Hematopoietic multipotent progenitor cell treated with erythropoietin and hydrocortisone succinate and interleukin-3 and kit ligand, for 17 days (in vitro differentiated cells): ENCODE results near the gene PRAMEF20.
"Not testable (repeated sequence)": the region's sequence is repeated elsewhere in the genome, so short reads cannot be mapped to it uniquely, and the experiment has no call there.

Experiments
- DNase-seq: peaks from one replicate; pipeline ENCODE4 v3.0.0-alpha.2; 2015; ENCODE audit warnings: low spot score

PRAMEF20 gene

DNA sequence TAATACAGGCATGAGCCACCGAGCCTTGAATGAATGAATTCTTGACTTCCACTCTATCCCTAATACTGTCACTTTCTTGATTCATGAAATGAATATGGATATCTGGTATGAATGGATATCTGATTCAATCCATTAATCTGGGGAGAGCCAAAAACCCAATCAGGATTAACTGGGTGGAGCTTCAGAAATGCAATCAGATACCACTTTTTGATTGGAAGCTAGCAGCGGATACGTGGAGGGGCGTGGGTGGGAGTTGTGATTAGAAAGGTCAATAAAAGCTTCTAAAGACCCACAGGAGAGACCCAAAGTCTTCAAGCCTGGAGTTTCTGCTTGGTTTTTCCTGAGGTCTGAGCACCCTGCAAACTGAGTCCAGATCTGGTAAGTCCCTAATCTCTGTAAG lies at the start of gene PRAMEF20:
PRAMEF20 (plus strand) TSS at position 301 of the 400 bp plus-strand sequence. CDS start 5,905 bp downstream, outside the sequence.
- DNase-seq = not testable (repeated sequence)

DNA sequence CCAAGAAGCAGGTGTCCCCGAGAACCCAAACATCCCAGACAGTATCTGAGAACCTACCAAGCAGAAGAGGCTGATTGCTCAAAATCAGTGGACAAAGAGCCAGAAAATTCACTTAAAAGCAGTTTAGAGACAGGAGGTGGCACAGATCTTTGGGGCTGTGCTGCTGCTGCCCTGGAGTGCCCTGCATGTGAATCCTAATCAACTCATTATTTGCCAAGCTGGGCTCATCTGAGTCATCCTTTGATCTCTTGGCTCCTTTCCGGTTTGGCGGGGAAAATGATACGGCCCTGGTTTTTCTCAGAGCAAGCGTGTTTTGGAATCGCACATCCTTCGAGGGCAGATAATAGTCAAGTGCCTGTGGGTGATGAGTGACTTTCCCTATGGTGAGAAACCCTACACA lies 47.9 kb upstream of the PRAMEF20 start:
- not testable (repeated sequence) for DNase-seq

DNA sequence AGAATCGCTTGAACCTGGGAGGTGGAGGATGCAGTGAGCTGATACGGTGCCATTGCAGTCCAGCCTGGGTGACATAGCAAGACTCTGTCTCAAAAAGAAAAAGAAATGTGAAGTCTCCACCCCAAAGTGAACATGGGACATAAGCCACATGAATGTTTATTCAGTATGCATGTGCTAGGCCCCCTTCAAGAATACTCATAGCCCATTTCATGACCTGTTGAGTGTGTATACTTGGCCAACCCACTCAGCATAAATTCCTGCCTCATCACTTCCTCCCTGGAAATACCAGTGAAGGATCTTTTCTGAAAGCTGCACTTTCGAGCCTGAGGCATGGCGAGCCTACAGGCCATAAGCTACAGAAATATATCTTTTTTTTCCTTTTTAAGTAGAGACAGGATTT lies 45.3 kb upstream of the PRAMEF20 start:
- not testable (repeated sequence) for DNase-seq

DNA sequence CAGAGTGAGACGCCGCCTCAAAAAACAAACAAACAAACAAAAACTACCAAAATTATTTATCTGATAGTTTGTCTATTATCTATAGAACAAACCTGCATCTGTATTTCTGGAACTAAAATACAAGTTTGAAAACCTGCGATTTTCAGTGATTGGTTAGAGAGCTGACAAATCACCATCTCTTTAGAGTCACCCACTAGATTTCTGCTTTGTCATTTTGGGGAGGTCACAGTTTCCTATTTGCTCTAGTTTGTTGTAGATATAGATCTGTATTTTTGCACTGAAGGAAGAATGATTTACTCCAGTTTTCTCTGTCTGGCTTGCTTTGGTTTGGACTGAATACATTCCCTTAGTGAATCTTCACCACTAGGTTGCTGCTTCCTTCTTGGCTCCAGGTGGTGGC lies 43.7 kb upstream of the PRAMEF20 start:
- not testable (repeated sequence) for DNase-seq

DNA sequence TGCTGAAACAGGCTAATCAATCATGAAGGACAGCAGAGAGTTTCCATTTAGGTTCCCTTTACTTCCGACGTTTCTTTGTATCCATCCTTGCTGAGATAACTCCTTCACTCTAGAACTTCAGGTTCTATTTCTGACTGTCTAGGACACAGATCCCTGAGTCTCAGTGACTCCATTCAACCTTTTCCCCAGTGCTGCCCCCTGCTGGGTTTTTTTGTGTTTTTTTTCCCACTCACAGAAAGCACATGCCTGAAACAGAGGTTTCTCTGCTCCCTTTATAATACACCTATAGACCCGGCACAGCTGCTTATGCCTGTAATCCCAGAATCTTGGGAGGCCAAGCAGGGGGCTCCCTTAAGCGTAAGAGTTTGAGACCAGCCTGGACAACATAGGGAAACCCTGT lies 41.7 kb upstream of the PRAMEF20 start:
- DNase-seq = not testable (repeated sequence)

DNA sequence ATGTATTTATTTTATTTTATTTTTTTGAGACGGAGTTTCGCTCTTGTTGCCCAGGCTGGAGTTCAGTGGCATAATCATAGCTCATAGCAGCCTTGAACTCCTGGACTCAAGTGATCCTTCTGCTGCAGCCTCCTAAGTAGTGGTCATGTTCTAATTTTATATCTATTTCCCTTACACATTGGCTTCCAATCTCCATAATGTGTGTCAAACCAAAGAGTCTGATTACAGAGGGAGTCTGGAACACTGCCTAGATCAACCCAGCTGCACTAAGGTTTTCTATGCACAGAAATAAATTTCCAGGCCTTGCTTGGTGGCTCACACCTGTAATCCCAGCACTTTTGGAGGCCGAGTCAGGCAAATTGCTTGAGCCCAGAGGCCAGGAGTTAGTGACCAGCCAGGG lies 31.3 kb upstream of the PRAMEF20 start:
- DNase-seq = not testable (repeated sequence)

DNA sequence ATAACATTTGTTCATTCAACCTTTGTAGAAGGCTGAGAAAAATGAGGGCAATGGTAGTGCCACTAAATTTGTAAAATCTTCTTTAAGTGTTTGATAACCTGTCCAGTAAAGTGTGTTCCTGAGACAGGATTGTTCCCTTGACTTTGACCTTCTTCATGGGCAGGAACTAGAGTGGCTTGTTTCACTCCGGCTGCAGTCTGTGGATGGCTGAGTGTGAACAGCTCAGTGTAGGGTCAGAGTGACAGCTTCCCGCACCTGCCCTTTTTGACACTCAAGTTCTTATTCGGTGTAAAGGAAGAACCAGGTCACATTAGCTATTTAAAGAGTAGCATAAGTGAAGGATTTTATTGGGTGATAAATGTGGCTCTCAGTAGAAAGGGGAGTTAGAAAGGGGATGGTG lies 29.9 kb upstream of the PRAMEF20 start:
- not testable (repeated sequence) for DNase-seq

DNA sequence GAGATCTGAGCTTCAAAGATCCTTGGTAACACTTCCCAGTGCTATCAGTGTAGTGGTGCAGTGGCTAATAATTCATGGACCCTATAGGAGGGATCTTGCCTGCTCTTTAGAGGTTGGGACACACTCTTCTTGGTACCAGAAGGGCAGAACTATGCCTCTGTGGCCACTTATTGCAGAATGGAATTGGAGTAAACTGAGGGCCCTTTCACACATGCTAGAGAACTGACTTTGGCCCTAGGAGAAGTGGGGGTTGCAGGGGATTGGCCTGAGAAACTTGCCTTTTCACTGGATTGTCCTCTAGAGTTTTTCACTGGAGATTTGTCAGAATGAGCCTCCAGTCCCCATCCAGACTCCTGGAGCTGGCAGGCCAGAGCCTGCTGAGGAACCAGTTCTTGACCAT lies 20.9 kb upstream of the PRAMEF20 start, which contains the start of gene PRAMEF17:
PRAMEF17 (plus strand) TSS at position 301 of the 400 bp plus-strand sequence; CDS start at position 327, 26 bp downstream.
- not testable (repeated sequence) for DNase-seq

DNA sequence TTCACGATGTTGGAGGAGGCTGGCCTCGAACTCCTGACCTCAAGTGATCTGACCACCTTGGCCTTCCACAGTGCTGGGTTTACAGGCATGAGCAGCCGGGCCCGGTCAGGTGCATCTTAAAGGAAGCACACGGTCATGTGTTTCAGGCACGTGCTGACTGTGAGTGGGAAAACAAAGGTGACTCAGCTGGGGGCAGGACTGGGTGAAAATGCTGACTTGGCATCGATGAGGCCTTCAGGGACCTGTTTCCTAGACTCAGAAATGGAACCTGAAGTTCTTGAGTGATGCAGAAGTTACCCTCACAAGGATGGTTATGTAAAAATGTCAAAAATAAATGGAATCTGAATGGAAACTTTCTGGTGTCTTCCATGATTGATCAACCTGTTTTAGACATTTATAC lies 17.2 kb upstream of the PRAMEF20 start:
- DNase-seq = not testable (repeated sequence)

DNA sequence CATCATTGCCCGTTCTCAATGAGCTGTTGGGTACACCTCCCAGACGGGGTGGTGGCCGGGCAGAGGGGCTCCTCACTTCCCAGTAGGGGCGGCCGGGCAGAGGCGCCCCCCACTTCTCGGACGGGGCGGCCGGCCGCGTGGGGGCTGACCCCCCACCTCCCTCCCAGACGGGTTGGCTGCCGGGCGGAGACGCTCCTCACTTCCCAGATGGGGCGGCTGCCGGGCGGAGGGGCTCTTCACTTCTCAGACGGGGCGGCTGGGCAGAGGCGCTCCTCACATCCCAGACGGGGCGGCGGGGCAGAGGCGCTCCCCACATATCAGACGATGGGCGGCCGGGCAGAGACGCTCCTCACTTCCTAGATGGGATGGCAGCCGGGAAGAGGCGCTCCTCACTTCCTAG lies 15.5 kb upstream of the PRAMEF20 start:
- DNase-seq = not testable (repeated sequence)

DNA sequence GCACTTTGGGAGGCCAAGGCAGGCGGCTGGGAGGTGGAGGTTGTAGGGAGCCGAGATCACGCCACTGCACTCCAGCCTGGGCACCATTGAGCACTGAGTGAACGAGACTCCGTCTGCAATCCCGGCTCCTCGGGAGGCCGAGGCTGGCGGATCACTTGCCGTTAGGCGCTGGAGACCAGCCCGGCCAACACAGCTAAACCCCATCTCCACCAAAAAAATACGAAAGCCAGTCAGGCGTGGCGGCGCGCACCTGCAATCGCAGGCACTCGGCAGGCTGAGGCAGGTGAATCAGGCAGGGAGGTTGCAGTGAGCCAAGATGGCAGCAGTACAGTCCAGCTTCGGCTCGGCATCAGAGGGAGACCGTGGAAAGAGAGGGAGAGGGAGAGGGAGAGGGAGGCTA lies 14.9 kb upstream of the PRAMEF20 start:
- not testable (repeated sequence) for DNase-seq

DNA sequence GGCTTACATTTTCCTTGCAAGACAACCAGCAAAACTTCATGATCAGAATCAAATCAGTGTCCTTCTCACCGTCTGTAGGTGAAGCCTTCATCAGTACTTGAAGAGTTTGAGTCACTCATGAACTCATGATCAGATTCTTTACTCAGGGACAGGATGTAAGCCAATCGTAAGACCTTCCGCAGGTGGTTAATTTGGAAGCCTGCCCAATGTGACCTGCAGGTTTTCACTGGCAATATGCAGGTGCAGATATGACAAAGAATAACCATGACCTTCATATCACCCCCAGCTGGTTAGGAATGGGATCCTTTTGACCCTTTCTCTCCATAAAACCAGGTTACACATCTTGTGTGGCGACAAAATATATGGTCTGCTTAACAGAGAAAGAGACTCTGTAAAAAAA lies 2.4 kb upstream of the PRAMEF20 start:
- no peak for DNase-seq

DNA sequence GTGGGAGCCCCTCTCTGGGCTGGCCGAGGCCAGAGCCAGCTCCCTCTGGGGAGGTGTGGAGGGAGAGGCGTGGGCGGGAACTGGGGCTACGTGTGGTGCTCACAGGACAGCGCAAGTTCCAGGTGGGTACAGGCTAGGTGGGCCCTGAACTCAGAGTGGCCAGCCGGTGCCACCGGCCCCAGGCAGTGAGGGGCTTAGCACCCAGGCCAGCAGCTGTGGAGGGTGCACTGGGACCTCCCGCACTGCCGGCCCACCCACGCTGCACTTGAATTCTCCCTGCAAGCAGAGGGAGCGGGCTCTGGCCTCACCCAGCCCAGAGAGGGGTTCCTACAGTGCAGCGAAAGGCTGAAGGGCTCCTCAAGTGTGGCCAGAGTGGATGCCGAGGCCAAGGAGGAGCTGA lies 20.2 kb downstream of the PRAMEF20 start:
- DNase-seq = no peak

DNA sequence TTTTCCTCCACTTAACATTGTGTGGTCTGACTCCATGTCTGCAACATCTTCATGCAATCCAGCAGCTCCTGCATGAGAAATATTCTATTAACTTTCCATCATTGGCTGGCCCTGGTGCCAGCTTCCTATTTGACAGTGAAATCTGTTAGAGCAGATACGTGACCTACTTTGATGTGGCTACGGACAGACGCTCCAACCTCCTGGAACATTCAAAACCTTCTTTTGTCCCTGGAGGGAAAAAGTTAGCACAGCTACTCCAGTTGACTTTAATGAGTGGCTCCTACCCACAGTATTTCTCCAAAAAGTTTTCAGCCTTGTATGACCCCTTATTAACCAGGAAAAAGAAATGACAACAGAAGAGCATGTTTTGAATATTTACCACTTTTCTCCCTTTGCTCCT lies 22.0 kb downstream of the PRAMEF20 start:
- DNase-seq = no peak

DNA sequence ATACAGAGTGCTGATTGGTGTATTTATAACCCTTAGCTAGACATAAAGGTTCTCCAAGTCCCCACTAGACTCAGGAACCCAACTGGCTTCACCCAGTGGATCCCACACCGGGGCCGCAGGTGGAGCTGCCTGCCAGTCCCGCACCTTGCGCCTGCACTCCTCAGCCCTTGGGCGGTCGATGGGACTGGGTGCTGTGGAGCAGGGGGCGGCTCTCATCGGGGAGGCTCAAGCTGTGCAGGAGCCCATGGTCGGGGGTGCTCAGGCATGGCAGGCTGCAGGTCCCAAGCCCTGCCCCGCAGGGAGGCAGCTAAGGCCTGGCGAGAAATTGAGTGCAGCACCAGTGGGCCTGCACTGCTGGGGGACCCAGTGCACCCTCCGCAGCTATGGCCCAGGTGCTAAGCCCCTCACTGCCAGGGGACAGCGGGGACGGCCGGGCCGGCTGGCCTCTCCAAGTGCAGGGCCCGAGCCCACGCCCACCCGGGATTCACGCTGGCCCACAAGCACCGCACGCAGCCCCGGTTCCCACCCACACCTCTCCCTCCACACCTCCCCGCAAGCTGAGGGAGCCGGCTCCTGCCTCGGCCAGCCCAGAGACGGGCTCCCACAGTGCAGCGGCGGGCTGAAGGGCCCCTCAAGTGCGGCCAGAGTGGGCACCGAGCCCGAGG lies 23.6 kb downstream of the PRAMEF20 start:
- not testable (repeated sequence) for DNase-seq

DNA sequence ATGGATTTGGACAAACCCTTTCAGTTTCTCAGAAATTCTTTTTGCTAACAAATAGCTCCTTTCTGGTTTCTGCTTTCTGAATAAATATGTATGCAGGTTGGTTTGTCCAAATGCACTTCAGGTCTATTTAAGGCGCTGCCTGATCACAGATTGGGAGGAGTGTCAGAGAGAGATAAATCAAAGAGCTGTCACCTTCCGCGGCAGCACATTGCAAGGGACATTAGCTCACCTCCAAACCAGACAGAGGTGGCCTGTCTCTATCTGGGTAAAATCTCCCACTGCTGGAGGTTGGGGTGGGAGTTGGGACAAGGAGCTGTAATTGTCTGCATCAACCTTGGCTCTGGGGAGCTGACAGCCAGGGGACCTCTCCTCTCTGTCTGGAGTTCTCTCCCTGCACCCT lies 25.2 kb downstream of the PRAMEF20 start:
- DNase-seq = no peak

DNA sequence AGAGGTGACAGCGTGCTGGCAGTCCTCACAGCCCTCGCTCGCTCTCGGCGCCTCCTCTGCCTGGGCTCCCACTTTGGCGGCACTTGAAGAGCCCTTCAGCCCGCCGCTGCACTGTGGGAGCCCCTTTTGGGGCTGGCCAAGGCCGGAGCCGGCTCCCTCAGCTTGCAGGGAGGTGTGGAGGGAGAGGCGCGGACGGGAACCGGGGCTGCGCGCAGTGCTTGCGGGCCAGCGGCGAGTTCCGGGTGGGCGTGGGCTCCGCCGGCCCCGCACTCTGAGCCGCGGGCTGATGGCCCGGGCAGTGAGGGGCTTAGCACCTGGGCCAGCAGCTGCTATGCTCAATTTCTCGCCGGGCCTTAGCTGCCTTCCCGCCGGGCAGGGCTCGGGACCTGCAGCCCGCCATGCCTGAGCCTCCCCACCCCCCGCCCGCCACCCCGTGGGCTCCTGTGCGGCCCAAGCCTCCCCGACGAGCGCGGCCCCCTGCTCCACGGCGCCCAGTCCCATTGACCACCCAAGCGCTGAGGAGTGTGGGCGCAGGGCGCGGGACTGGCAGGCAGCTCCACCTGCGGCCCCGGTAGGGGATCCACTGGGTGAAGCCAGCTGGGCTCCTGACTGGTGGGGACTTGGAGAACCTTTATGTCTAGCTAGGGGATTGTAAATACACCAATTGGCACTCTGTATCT lies 29.0 kb downstream of the PRAMEF20 start:
- not testable (repeated sequence) for DNase-seq

DNA sequence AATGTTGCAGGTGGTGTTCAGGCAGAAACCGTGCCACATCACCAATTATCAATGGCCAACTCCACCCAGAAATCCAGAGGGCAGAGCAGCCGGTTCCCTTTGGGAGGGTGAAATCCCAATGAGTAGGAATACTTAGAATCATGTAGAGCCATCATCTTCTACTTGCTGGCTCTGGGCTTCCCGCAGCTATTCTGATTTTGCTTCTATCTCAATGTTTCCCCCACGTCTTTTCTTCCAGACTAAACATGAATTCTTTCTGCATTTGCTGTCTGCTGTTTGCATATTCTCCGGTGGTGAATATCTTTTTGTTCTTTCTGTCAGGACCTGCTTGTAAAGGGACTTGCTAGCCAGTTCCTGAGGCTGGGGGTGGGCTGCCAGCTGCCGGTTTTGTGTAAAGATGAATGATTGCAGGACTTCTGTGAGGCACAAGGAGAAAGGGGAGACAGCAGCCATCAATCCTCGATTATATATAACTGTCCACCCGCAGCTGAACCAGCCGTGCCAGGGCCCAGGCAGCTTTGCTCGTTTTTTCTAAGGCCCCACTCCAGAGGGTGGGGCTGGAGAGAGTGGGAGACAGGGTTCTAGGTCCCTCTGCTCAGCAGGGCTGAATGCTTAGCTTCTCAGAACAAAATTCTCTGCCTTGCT lies 33.2 kb downstream of the PRAMEF20 start:
- DNase-seq = no peak

DNA sequence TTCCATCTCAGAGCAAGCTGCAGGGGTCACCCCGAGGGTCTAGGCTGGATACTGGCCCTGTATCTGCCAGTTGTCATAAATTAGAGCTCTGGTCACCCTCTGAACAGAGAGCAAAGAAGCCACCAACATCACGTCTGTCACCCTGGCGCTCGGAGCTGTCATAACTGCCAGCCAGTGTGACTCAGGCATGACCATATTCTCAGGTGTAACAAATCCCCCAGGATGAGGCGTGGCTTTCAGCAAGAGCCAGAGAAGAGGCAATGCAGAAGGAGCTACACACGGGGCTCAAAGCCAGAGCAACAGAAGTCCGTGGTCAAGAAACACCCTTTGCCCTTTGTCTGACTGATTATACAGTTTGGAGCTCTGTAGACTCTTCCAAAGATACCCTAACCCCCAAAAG lies 40.0 kb downstream of the PRAMEF20 start:
- DNase-seq = no peak

DNA sequence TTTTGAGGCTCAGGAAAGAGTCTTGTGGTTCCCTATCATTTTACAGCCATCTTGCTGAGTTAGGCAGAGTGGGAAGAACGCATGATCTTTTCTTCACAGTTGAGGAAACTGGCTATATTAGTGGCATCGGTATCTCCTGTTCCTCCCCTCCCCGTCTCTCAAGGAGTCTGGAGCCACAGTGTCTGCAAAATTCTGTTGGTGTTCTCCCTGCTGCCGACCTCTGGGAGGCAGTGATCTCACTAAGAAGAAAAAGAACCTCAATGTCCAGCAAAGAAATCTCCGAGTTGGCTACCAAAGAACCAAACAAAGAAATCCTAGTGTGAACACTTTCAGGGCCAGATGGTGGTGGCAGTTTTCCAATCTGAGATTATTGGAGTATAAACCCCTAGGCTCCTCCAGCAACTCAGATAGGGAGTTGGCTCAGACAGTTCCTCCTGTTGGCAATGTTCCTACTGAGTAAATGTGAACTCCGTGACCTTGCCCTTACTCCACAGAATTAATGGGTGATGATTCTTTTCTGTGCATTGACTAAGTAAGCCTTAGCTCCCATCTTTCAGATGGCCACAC lies 41.2 kb downstream of the PRAMEF20 start:
- no peak for DNase-seq

DNA sequence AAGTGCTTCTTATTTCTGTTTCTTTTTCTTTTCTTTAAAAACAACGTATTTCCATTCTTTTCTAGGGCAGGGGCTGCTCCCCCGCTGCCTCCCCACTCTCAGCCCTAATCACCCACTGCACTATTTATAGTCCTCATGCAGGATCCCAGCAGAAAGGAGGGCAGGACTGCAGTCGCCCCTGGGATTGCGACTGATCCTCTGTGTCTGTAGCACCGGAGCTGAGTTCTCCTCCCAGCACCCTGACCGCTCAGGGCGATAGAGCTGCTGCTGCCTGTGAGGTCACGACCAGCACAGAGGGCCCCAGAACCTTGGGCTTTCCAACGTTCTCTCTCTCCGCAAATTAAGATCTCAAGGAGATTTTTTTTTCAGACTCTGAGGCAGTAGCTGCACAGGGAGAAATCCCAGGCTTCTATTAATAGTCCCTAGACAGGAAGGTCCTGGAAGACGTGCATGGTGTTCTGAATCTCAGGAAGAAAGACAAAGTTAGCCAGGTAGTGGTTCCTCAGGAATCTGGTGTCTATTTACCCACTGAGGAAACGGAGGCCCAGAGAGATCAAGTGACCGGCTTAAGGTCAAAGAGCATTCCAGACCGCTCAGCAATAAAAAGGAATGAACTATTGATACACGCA lies 46.8 kb downstream of the PRAMEF20 start:
- no peak for DNase-seq

DNA sequence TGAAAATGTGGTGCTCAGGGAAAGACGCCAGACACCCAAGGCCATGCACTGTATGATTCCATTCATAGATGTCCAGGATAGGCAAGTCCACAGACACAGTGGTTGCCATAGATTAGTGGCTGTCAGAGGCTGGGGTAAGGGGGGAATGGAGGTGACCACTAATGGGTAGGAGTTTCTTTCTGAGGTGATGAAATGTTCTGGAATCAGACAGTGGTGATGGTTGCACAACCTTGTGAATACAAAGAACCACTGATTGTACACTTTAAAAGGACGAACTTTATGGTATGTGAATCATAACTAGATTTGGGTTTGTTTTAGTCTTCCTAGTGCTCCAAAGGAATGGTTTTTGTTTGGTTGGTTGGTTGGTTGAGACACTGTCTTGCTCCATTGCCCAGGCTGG lies 51.7 kb downstream of the PRAMEF20 start:
- DNase-seq = no peak
